Smooth muscle cell of the brain vasculature (primary cell): ENCODE results near the gene SMIM5.

ENCODE experiments used
- DNase-seq: peaks from one replicate; pipeline ENCODE4 v3.0.0-alpha.2; 2012; ENCODE audit warnings: low read depth, low spot score

The SMIM5 gene

DNA sequence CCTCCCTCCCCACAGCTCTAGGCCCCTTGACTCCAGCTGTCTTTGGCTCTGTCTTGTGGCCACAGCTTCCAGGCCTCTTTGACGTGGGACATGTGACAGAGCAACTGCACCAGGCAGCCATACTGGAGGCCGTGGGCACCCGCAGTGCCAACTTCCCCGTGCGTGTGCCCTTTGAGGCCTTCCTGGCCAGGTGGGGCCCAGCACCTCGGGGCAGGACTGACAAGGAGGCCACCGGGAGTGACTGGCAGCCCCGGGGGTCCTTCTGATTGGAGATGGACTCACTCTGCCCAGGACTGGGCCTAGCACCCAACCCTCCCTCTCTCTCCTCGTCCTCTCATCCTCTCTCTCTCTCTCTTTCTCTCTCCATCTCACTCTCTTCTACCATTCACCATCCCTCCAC, 30.1 kb upstream of the SMIM5 start:
- DNase-seq: no peak

DNA sequence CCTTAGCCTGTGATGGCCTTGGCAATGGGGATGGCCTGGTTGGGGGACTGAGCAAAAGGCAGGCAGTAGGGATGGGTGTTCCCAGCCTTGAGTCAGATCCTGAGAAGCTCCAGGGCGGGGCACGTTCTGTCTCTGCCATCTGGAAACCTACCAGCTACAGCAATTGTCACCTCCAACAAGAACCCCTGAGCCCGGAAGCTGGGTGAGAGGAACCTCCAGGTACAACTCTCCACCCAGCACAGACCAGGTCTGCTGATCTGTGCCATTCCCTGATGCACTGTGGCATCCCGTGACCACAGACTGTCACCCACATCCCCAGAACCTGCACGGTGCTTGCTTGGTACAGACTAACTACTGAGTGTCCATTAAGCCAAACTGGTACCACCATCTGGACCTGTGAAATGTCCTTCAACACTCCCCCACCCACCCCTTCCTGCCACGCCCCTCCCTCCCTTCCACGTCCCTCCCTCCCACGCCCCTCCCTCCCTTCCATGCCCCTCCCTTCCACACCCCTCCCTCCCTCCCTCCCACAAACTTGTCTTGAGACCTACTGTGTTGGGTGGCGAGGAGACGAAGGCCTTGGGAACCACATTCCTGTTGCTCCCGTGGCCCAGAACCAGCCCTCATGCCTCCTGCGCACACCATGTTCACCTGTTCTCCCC, 29.1 kb upstream of the SMIM5 start:
- DNase-seq: no peak

DNA sequence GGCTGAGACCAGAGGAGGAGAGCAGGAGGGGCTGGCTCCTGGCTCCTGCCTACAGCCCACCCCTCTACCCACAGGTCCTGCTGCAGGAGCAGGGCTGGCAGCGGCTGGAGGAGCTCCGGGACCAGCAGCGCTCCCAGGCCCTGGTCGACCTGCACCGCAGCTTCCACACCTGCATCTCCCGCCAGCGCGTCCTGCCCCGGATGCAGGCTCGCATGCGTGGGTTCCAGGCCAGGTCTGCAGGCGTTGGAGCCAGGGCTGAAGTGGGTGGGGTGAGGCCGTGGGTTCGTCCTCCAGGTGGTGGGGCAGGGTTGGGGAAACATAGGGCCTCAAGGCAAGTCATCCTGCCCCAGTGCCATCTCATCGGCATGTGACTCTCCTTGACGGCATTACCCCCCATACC, 27.4 kb upstream of the SMIM5 start:
- no peak for DNase-seq

- DNase-seq: no peak
Measured at GRCh38 chr17:75607086-75607485, 26.1 kb upstream of the SMIM5 start.

- DNase-seq: no peak
Measured at GRCh38 chr17:75610103-75610984, 22.9 kb upstream of the SMIM5 start.

- no peak for DNase-seq
Measured at GRCh38 chr17:75611851-75612429, 21.3 kb upstream of the SMIM5 start.

- no peak for DNase-seq
Measured at GRCh38 chr17:75612906-75613626, 20.2 kb upstream of the SMIM5 start.

GRCh38 chr17:75614006-75614405, 19.2 kb upstream of the SMIM5 start:
- no peak for DNase-seq

GRCh38 chr17:75614556-75615270, 18.5 kb upstream of the SMIM5 start:
- DNase-seq: no peak

- DNase-seq: no peak
Measured at GRCh38 chr17:75615301-75615700, 17.9 kb upstream of the SMIM5 start.

- no peak for DNase-seq
Measured at GRCh38 chr17:75616521-75617122, 16.6 kb upstream of the SMIM5 start.

- no peak for DNase-seq
Measured at GRCh38 chr17:75617218-75617617, 16.0 kb upstream of the SMIM5 start.

GRCh38 chr17:75617675-75618074, 15.6 kb upstream of the SMIM5 start:
- no peak for DNase-seq

DNA sequence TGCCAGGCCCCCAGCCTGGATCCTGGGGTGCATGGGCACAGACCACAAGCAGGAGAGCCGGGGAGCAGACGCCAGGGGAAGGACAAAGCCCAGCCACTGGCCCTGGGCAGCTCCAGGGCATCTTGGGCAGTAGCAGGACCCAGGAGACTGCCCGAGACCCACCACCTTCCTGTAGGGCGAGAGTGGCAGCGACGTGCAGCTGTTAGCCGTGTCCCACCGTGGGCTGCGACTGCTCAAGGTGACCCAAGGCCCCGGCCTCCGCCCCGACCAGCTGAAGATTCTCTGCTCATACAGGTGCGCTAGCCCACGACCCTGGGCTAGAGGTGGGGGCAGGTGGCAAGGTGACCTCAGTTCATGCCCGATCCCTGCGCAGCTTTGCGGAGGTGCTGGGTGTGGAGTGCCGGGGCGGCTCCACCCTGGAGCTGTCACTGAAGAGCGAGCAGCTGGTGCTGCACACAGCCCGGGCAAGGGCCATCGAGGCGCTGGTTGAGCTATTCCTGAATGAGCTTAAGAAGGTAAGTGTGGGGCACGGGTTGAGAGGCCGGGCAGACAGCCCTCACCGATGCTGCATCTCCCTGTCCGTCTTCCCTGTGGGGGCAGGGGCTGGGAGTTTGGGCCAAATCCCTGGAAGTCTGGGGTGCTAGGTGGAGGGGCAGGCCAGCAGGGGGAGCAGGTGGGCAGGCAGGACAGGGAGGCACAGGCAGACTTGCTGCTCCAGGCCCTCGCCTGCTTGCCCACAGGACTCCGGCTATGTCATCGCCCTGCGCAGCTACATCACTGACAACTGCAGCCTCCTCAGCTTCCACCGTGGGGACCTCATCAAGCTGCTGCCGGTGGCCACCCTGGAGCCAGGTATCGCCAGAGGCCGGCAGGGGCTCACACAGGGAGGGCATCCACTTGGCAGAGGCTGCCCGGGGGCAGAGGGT, 13.5 kb upstream of the SMIM5 start:
- DNase-seq: no peak

DNA sequence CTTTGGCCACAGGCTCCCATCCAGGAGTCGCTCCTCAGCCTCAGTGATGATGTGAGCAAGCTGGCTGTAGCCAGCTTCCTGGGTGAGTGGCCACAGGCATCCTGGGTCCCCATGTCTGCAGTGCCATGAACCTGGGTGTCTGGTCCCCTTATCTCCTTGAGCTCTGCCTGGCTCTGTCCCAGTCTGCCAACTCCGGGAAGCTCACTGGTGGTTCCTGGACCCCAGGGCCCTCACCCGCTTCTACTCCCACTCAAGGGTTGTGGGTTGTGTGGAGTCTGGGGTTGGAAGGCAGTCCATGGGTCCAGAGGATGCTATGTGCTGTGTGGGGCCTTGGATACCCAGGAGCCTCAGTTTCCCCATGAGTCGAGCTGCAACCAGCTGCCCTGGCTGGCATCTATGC, 11.7 kb upstream of the SMIM5 start:
- DNase-seq: no peak

DNA sequence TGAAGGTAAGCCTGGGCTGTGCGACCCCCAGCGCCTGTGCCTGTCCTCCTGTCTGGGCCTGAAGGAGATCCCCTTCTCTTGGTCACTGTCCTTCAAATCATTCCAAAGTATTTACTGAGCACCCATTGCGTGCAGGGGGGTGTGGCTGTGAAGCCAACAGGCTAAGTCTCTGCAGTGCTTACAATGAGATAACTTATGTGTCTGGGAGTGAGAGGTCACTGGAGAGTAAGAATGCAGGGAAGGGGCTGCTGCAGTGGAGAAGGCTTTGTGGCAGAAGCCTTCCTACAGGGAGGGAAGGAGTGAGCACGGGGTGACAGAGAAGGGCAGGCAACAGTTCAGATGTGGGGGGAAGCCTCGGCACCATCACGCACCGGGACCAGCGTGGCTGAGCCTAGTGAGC, 11.2 kb upstream of the SMIM5 start:
- no peak for DNase-seq

- no peak for DNase-seq
Measured at GRCh38 chr17:75622771-75623273, 10.4 kb upstream of the SMIM5 start.

GRCh38 chr17:75623386-75623785, 9.8 kb upstream of the SMIM5 start:
- no peak for DNase-seq

- DNase-seq: no peak
Measured at GRCh38 chr17:75624021-75624420, 9.2 kb upstream of the SMIM5 start.
